ENCODE results near the gene SAPCD2.
A peak's percentile ranks its signal among the peaks of the same experiment; 100 is the strongest.

The SAPCD2 gene

DNA sequence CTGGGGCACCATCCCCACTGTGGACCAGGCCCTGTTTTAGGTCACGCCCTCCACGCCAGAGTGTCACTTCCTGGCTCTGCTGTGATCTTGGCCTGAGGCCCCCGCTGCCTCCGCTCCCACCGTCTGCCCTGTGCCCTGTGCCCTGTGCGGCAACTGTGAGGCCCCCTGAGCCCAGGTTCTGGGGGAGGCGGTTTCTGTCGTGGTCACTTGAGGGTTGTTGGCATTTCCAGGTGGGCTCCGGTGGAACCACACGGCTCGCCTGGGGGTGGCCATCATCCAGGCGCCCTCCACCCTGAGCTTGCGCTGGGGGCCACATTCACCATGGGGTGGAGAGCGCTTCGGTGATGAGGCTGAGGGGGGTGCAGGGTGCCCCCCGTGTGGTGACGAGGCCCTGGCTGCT is 37.6 kb upstream of the SAPCD2 start:
- DNase-seq (ENCODE audit: insufficient read length, low spot score) (no peak), FAIRE-seq (no peak)

DNA sequence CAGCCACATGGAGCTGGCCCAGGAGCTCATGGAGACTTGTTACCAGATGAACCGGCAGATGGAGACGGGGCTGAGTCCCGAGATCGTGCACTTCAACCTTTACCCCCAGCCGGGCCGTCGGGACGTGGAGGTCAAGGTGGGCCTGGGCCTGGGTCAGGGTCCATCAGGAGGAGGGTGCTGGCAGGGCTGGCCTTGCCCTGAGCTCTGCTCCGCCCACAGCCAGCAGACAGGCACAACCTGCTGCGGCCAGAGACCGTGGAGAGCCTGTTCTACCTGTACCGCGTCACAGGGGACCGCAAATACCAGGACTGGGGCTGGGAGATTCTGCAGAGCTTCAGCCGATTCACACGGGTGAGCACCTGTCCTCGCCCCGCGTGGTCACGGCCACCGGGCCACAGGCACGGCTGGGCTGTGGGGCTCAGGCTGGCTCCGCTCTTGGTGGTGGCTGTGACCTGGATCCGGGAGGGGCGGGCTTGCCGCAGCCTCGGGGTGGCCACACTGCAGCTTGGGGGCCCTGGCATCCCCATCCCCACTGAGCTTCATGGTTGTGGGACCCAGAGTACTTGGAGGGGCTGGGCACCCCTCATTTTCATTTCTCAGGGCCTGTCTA is 37.1 kb upstream of the SAPCD2 start:
- no peak for DNase-seq (ENCODE audit: insufficient read length, low spot score)
- no peak for FAIRE-seq

DNA sequence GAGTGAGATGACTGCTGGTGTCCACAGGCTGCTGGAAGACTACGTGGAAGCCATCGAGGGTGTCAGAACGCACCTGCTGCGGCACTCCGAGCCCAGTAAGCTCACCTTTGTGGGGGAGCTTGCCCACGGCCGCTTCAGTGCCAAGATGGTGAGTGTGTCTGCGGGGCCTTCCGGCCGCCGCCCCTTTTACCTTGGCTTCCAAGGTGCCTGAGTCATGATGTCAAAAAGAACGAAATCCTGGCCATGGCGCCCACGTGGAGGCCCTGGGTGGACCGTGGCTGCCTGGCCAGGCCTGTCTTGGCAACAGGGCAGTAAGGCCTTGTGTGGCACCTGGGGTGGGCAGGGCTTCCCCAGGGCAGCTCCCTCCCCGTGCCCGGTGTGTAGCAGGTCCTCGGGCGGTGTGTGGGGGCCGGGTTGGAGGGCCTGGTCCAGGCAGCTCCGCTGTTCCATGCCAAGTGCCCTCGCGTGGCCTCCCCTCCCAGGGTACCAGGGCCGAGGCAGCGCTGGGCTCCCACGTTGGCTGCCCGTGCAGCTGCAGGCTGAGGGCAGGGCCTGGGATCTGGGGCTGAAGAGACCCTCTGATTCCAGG is 36.4 kb upstream of the SAPCD2 start:
- no peak for DNase-seq (ENCODE audit: insufficient read length, low spot score)
- FAIRE-seq, result no peak

DNA sequence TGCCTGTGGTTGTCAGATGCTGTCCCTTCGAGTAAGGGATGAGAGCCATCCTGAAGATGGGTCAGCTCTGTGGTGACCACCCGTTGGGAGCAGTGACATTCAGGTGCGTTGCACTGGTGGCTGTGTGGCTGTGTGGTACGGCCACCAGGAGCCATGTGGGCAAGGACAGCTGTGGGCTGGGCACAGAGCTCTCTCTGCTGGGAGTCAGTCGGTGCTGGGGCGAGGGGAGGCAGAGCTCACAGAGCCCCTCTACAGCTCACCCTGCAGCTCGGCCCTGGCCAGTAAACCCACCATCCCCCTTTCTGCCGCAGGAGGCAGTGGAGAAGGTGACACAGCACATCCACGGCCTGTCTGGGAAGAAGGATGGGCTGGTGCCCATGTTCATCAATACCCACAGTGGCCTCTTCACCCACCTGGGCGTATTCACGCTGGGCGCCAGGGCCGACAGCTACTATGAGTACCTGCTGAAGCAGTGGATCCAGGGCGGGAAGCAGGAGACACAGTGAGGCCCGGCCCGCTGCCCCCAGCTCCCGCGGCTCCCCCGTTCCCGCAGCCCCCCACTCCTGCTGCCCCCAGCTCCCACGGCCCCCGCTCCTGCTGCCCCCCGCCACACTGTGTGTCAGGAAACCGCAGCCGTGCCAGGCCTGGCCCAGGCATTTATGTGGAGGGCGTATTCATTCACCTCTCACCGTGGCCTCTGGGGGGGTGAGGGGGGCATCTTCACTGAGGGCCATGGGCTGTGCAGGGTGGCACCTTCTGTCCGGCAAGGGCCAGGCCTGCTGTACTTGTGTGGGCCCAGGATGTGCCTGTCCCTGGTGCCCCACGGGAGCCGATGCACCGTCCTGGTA is 35.7 kb upstream of the SAPCD2 start:
- DNase-seq (ENCODE audit: insufficient read length, low spot score), result no peak
- no peak for FAIRE-seq

DNA sequence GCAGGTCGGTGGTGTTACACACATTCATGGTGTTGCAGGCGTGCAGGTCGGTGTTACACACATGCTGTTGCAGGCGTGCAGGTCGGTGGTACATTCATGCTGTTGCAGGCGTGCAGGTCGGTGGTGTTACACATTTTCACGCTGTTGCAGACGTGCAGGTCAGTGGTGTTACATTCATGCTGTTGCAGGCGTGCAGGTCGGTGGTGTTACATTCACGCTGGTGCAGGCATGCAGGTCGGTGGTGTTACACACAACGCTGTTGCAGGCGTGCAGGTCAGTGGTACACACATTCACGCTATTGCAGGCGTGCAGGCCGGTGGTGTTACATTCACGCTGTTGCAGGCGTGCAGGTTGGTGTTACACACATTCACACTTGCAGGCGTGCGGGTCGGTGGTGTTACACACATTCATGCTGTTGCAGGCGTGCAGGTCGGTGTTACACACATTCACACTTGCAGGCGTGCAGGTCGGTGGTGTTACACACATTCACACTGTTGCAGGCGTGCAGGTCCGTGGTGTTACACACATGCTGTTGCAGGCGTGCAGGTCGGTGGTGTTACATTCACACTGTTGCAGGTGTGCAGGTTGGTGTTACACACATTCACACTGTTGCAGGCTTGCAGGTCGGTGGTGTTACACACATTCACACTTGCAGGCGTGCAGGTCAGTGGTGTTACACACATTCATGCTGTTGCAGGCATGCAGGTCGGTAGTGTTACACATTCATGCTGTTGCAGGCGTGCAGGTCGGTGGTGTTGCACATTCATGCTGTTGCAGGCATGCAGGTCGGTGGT is 33.0 kb upstream of the SAPCD2 start:
- no peak for DNase-seq (ENCODE audit: insufficient read length, low spot score)
- no peak for FAIRE-seq

DNA sequence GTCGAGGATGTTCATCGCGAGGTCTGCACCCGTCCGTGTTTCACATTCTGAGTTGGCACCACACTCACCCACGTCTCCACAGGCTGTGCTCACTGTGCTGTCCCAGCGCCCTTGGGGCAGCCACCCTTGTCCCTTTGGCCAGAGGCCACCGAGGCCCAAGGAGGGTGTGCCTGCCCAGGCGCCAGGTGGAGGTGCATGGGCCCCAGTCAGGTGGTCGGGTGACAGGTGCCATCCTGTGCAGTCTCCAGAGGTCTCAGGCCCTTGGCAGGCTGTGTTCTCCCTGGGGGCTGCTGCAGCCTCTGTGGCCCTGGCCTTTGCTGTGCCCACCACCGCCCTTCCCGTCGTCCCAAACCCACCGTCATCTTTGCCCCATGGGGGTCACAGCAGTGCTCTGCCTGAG is 28.9 kb upstream of the SAPCD2 start:
- FAIRE-seq (no peak), DNase-seq (ENCODE audit: insufficient read length, low spot score) (no peak)

DNA sequence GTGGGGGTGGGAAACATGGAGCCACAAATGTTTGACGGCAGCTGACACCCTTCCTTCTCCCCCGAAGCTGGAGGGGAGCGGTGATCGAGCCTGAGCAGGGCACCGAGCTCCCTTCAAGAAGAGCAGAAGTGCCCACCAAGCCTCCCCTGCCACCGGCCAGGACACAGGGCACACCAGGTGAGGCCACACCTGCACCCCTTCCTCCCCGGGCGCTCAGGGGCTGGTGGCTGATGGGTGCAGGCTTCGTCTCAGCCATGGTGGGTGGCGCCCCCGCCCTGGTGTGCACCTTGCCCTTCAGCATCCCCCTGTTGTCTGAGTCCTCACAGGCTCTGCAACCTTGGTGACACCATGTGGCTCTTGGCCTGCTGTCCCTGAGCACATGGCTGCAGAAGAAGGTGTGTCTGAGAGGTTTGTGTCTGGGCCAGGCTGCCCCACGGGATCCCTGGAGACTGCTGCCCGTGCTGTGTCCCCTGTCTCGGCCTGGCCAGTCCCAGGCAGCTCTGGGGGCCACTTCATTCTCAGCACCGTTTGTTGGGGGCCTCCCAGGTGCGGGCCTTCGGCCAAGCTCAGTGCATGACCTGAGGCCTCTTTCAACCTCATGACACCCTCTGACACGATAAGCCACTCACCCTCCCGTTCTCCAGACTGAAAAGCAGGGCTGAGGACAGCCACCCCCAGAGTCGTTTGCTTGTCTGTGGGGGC is 27.6 kb upstream of the SAPCD2 start:
- FAIRE-seq (no peak), DNase-seq (ENCODE audit: insufficient read length, low spot score) (no peak)

DNA sequence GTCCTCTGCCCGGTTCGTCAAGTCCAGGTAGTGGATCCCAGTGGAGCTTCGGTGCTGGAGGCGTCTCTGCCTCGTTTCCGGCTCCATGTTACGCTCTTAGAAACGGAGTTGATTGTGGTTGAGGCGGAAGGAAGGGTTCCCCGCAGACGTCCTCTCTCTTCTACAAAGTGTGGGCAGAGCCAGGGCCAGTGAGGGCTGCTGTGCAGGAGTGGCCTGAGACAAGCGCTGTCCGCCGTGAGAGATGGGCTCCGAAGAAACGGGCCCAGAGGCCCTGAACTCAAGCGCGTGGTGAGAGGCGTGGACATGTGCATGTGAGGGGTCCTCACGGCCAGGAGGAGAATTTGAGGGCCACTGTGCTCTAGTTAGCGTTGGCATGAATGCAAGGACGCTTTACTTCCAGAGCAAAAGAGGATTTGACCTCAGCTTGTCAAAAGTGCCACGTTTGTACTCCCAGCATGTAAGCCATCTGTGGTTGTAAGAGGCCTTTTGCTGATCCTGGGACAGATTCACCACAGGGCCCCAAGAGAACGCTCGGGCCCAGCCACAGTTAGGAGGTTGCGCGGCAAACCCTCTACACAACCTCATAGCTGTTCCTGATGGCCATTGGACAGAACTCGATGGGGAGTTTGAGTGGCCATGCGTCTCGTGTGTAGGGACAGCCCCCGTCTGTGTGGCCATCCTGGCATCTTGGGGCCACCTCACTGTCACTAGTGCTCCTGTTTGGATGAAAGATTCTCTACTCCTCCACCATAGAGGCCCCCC is 26.6 kb upstream of the SAPCD2 start:
- DNase-seq (ENCODE audit: insufficient read length, low spot score), result no peak
- no peak for FAIRE-seq

DNA sequence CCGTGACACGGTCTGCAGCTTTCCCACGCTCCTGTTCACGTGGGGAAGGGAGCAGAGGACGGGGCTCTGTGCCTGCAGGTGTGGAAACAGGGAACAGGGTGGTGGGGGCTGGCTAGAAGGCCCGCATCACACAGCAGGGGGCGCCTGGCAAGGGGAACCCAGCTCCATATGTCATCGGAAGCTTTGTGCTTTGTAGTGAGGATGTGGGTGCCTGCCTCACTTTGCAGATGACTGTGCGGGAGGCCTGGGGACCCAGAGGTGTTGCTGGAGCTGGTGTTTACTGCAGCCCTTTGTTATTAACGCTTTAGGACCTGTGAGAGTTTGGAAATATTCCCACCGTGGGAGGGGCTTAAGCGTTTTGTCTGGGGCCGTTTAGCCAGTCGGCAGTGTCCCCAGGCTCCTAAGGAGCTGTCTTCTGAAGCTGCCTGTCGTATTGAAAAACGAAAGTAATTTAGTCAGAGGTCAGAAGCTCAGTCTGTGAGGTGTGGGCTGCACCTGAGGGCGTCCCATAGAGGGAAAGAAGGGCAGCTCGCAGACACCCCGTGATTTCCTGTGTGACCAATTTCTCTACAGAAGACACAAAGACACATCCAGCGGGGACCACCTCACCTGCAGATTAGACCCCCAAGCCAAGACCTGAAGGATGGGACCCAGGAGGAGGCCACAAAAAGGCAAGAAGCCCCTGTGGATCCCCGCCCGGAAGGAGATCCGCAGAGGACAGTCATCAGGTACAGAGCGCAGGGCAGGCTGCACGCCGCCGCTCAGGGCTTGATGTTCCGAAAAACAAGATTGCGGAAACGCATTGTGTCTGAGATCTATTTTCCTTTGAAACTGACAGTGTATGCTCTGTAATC is 25.5 kb upstream of the SAPCD2 start:
- FAIRE-seq (no peak), DNase-seq (ENCODE audit: insufficient read length, low spot score) (no peak)

DNA sequence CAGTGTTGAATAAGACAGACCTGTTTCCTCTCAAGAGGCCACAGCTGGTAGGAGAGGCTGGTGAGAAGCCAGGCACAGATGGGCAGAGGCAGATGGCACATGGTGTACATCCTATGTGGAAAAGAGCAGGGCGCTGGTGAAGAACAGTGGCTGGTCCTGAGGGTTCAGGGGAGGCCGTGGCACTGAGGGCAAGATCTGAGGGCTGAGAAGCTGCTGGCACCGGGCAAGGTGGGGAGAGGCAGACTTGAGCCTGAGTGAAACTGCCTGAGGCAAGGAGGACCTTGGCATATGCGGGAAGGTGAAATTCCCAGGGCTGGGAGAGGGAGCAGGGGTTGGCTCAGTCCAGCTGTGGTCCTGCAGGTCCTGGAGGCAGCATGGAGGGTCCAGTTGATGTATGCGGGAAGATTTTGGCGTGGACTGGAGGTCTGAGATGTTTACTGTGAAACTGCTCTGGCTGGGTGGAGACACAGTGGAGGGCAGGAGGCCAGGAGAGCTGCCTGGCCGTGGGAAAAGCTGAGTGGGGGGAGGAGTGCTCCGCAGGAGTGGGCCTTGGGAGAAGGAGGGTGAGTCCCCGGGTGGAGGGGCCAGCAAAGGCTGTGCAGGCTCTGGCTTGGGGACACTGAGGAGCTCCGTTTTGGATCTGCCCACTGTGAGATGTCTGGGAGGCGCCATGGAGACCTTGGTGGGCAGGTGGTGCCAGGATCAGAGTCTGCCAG is 19.0 kb upstream of the SAPCD2 start:
- FAIRE-seq, result no peak

DNA sequence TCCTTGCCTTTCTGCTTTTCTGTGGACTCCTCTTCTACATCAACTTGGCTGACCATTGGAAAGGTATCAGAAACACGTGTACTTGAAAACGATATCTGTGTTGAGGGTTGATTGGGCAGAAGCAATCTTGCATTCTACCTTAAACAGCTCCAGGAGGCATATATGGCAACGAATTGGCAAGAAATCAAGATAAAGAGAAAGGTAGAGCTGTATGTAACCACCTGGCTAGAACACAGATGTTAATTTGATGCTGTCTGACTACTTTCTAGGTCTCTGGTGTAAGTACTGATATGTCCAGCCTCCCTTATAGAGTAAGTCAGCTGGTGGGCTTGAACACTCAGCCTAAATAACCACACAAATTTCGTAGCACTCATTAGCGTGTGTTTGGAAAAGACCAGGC is 17.8 kb upstream of the SAPCD2 start:
- no peak for FAIRE-seq
- DNase-seq (ENCODE audit: insufficient read length, low spot score), result no peak

More for the DNA sequence above, 19.0 kb upstream of the SAPCD2 start:
- DNase-seq (ENCODE audit: insufficient read length, low spot score), result no peak

DNA sequence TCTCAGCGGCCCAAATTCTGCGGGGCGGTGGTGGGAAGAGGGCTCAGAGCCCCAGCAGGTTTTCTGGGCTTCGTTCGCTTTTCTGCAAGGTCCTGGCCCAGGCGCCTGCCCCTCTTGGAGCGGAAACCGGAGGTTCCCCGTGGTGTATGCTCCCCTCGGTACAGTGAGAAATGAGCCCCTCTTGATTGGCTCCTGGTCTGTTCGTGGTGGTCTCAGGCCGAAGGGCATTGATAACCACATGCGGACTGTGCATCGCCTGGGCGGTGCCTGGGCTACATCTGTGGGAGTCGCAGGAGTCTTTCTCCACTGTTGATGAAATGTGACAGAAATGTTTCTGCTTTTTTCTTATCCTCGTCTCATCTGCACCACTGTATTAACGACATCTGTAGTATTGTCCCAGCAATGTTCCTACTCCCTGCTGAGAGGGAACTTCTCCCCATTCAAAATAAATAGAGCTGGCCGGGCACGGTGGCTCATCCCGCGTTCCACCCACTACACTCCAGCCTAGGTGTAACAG is 17.1 kb upstream of the SAPCD2 start:
- FAIRE-seq (no peak), DNase-seq (ENCODE audit: insufficient read length, low spot score) (no peak)

DNA sequence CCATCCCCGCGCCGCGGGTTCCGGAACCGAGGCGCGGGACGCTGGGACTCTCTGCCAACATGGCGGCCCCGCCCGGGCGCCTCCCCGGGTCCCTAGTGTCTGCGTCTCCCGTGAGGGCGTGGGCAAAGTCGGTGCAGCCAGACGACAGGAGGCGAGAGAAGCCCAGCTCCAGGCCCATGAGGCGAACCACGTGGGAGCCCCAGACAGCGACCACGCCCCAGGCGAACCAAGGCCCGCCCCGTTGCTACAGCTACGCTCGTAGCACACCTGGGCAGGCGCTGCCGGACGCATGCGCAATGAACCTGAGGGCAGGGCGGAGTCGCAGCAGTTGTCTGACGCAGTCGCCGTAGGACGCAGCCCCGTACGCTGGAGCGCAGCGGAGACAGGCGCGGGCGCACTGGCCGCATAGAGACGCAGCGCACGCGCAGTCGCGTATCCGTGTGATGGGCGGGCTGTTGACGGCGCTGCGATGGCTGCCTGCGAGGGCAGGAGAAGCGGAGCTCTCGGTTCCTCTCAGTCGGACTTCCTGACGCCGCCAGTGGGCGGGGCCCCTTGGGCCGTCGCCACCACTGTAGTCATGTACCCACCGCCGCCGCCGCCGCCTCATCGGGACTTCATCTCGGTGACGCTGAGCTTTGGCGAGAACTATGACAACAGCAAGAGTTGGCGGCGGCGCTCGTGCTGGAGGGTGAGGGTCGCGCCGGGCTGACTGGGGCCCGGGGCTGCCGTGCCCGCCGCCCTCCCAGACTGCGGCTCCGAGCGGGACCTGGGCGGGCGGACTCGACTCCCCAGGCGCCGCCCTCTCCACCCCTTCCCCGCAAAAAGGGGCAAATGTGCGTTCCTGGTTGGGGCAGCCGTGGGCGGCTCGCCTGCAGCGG is 16.4 kb upstream of the SAPCD2 start, which contains the start of gene MAN1B1:
Gene MAN1B1, plus strand, starts transcription at position 455 of the 878 bp plus-strand sequence. Its CDS starts 15 bp downstream, at position 470.
- DNase-seq (ENCODE audit: insufficient read length, low spot score) (peak; percentile 97), FAIRE-seq (peak; percentile 97)

DNA sequence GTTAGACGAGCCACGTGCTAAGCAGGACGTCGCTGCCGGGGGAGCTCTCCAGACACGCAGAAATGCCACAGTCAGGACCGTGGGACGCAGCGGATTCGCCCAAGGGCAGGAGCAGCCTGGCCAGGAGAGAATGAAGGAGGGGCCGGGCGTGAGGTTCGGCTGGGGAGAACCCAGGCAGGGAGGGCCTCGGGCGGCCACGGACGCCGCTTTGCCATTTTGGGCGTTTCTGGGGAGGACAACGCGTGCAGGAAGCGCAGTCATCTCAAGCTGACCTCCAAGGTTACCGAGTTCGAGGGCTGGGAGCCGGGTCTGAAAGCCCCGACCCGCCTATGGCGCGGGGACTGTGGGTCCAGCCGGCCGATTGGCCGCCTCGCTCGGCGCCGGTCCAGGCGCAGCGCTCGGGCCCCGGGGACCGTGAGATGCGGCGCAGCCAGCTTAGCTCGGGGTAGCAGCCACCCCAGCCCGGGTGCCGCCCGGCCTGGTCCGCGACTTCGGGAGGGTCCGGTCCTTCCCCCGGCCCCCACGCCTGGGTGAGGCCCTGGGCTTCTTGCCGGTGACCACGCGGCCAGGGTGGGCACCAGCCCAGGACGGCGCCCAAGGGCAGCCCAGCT is 15.7 kb upstream of the SAPCD2 start:
- FAIRE-seq, result no peak
- DNase-seq (ENCODE audit: insufficient read length, low spot score), result no peak

DNA sequence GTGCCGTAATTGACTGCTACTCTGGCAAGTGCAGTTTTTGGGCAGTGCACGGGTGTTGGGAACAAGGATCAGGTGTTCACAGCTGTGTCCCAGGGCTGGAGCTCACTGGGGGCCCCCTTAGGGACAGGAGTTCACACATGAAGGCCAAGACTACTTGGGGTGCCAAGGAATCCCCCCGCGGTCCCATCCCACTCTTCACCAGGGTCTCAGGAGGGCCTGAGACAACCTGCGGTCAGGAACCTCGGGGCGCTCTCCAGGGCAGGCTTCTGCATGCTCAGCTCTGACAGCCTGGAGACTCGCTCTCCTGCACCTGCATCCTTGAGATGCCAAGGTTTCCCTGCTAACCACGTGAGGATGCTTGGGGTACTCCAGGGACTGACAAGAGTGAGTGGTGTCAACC is 14.2 kb upstream of the SAPCD2 start:
- DNase-seq (ENCODE audit: insufficient read length, low spot score) (no peak), FAIRE-seq (no peak)

DNA sequence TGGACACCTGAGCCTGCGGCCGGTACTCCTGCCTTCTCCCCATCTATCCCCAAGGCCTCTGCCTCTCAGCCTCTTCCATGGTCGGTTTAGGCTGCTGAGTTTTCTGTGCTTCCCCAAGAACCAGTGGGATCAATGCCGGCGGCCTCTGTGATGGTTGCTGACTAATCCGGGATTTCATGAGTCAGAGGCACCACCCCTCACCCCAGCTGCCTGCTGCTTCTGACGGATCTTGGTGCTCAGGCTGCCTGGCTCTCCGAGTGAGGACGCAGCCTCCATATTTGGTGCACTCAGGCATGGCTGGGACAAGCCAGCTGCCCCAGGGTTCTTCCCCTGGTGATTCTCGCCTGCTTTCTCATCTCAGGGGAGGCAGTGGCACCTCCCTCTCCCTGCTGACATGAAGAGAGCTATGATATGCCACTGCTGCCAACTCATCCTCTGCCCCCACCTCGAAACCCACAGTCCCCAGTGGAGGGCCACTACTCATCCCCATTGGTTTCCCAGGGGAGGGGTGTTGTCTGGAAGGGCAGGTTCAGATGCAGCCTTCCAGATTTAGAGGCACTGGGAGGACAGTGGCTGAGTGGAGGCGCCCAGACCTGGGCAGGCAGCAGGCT is 13.1 kb upstream of the SAPCD2 start:
- FAIRE-seq, result no peak
- DNase-seq (ENCODE audit: insufficient read length, low spot score), result peak; percentile 67

All from HTR-8/SVneo (cell line).